GM18867 (cell line): ENCODE results near the gene RGCC.
A peak's percentile ranks its signal among the peaks of the same experiment; 100 is the strongest.

Experiments used
- ATAC-seq: cut with Tn5 transposase; IDR thresholded peaks from one replicate; pipeline ENCODE4 v1.9.1; 2021; ENCODE audit warnings: mild to moderate bottlenecking, moderate library complexity; ENCODE audit not compliant: unreplicated experiment

RGCC gene

DNA sequence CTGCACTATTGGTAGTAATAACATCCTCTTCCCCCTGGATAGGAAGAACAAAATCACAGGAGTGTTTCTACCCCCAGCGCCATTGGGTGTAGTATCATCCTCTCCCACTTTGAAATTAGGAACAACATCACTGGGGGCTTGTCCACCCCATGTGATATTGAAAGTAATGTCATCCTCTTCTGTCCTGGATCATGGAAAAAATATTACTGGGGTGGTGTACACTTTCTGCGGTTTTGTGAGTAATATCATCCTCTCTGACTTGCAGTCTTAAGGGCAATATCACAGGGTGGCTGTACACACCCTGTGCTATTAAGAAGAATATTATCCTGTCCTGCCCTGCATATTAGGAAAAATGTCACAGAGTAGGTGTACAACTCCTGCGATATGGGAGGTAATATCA lies 4.9 kb upstream of the RGCC start:
- no peak for ATAC-seq

DNA sequence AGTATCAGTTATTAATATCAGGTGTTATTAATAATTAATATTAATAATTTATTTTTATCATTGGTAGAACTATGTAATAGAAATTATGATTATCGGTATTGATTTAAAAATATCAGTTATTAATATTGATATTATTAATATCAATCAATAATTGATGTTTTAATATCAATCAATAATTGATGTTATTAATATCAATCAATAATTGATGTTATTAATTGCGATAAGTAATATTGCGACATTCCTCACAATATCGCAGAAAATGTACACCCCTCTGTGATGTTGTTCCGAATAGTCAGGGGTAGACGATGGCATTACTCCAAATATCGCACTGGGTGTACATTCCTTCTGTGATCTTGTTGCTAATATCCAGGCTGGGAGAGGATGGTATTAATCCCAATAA lies 3.7 kb upstream of the RGCC start:
- no peak for ATAC-seq

DNA sequence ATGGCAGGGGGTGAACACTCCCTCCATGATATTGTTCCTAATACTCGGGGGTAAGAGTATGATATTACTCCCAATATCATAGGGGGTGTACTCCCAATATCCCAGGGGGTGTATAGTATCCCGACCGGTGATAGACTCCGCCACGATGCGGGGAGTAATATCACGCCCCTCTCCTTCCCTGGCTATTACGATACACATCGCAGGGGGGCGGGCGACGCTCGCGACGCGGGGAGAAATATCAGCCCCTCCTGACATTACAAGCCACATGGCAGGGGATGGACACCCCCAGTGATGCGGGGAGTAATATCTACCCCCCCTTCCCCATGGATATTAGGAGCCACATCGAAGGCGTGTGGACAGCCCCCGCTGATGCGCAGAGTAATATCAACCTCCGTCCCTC lies 3.2 kb upstream of the RGCC start:
- ATAC-seq = no peak

DNA sequence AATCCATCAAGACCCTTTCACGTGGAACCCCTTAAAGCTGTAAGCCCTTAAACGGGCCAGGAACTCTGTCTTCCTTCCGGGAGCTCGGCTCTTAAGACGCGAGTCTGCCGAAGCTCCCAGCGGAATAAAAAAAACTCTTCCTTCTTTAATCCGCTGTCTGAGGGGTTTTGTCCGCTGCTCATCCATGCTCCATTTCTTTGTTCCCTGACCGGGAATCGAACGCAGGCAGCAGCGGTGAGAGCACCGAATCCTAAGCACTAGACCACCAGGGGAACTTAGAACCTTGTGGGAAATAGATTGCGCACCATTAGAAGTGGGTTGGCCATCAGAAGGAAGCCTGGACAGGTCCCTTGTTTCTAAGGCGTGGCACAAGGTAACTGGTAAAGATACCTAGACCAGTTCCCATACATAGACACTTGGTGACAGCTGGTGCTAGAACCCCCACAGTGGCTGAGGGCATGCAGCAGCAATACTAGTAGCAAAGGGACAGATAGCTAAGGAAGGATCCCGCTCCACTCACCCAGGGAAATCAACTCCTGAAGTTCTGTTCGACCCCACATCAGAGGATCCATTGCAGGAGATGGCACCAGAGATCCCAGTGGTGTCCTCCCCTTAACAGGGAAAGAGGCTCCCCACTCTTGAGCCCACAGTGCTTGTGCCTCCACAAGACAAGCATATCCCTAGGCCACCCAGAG lies 1.5 kb upstream of the RGCC start:
- no peak for ATAC-seq

DNA sequence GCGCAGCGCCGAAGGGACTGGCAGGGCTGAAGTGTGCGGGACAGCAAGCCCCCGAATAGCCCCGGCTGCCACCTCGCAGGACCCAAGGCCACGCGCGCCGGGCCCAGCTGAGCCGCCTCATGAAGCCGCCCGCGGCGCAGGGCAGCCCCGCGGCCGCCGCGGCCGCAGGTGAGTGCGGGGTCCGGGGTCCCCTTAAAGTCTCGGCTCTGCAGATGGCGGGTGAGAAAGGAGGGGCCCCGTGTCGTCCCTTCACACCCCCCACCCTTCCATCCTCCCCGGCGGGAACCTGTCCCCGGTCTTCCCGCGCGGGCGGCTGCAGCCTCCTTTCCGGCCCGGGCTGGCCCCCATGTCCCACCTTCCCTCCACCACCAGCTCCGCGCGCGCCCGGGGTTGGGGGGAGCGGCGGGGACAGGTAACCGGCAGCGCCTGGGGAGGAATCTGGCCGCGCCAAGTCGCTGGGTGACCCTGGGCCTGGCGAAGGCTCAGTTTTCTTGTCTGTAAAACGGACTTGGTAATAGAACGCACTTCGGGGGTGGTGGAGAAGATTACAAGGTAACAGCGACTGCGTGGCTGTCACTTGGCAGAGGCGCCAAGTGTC lies 338 bp downstream of the RGCC start:
- peak; percentile 19 for ATAC-seq

DNA sequence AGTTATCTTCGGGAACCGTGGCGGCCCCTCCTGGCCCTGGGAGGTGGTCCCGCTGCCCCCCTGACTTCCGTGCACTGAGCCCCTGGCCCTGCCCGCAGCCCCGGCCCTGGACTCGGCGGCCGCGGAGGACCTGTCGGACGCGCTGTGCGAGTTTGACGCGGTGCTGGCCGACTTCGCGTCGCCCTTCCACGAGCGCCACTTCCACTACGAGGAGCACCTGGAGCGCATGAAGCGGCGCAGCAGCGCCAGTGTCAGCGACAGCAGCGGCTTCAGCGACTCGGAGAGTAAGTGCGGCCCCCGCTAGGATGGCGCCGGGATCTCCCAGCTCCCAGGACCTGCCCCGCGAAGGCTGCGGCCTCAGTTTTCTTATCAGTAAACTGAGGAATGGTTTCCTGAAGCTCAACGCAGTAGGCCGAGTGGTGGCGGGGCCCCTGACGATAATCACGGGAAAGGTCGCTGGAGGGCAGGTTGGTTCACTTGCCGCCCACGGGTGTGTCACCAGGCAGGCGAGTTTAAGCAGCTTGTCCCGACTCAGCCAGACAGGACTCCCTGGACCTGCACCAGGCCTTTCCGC lies 924 bp downstream of the RGCC start:
- peak; percentile 32 for ATAC-seq

DNA sequence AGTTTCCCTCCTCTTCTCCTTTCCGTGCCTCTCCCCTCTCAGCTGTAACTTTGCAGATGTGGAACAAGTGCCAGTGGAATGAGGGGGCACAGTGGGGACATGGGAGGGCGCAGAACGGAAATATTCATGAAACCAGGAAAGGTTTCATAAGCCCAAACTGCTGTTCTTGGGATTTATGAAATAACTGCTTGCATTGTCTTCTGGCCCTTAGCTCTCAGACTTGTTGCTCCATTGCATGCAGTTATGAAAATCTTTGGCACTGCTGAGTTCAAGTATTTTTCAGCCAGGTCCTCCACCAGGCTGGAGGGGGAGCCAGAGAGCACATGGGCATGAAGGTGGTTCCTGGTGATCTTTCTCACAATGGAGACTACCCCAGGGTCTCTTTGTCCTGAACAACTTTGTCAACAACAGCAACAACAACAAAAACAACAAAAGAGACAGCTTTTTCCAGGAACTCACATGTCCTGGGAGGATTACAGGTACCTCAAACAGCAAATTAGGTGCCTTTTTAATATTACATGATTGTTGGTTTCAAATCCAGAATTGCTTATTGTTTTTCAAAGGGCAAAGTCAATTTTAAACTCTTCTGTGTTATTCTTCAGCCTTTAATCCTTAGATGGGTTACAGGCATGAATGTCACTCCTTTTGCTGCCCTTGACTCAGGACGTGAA lies 1.5 kb downstream of the RGCC start:
- no peak for ATAC-seq

DNA sequence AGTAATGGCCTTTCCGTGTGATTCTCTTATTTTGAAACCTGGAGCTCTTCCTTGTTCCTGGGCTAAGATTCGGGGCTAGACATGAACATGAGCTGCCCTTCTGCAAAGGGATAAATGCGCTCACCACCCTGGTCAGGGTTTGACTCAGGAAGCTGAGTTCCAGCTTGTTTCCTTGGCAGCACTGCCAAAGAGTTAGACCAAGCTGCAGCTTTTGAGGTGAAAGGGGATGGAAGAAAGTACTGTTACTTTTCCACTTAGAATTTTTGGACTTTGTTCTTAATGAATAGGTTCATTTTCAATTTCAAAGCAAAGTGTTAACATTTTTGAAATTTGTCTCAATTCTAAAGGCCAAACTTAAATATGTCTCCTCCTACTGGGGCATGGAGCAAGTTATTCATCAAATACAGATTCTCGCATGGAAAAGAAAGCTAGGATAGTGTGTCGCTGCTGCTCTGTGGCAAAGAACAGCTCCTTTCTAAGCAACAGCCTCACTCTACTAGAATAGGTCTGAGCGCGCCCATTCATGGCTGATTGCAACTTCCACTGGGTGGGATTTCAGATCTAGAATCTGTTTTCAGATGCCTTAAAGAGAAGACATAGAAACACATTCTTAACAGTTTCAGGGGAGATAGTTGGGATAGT lies 2.2 kb downstream of the RGCC start:
- ATAC-seq = no peak

DNA sequence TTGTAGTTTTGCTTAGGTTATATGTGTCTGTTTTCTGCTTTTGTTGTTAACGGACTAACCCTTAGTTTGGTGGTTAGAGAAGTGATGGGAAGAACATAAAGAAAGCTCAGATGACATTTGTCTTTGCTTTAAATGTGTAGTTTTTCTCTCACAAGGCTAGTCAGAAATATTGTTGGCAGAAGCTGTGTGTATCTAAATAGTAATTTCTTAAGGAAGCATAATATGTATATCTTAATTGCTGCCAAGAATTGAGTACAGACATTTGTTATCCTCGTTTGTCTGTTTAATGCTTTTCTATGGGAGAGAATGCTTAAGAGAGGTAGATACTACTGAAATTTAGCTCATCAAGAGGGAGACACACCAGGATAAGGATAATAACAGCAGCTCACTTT lies 2.7 kb downstream of the RGCC start:
- no peak for ATAC-seq

DNA sequence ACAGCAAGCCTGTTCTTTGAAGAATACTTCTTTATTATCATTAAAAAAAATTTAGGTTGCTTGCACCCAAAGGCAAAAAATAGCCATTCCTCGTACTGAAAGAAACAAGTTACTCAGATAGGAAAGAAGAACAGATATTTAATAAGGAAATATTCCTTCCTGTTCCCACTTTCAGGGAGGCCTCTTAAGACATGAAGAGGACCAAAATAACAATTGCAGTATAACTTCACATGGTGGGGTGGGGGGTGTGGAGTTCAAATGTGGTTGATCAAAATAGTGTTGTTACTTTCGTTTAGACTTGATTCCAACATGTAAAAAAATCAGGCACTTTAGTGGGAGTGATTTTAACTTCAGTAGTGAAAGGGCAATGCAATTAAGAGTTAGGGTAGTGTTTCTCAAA lies 3.6 kb downstream of the RGCC start:
- no peak for ATAC-seq

DNA sequence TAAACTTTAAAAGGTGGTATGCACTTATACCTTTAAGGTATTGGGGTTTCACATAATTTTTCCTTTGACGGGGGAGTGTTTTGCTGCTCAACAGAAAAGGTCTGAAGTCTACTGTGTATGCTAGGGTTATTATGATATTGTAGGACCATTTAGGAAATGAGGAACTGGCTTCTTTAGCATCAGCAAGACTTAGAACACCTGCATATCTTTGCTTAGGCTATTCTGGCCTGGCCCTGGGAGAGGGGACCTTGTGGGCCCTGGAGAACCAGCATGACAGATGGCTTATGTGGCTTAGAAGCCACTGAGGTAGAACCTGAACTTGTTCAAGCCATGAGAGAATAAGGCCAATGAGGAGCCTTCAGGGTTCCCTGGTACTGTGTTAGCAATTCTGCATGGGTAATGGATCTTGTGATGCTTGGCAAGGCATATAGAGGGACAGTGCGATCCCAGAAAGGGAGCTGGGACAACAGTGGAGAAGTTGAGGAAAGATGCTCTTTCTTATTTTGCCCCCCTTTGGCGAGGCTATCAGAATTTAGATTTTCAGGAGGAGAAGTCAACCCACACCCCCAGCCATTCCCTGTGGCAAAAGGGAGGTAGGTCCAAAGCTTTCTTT lies 4.3 kb downstream of the RGCC start:
- no peak for ATAC-seq

DNA sequence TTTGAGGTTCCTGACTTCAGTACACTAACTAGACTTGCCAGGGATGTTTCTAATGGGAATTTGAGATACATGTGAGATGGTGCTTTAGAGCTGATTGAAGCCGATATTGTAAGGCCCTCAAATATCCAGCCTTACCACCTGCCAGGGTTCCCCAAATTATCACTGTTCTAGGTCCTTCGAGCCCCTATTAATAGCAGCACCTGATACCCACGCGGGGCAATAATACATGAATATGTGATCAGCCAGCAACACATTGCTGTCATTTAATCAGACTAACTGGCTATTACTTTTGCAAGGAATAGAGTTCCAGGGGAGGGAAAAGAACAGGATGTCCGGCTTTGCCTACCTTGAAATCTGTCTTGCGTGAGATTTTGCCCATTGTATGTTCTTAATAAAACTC lies 5.1 kb downstream of the RGCC start:
- ATAC-seq = no peak

DNA sequence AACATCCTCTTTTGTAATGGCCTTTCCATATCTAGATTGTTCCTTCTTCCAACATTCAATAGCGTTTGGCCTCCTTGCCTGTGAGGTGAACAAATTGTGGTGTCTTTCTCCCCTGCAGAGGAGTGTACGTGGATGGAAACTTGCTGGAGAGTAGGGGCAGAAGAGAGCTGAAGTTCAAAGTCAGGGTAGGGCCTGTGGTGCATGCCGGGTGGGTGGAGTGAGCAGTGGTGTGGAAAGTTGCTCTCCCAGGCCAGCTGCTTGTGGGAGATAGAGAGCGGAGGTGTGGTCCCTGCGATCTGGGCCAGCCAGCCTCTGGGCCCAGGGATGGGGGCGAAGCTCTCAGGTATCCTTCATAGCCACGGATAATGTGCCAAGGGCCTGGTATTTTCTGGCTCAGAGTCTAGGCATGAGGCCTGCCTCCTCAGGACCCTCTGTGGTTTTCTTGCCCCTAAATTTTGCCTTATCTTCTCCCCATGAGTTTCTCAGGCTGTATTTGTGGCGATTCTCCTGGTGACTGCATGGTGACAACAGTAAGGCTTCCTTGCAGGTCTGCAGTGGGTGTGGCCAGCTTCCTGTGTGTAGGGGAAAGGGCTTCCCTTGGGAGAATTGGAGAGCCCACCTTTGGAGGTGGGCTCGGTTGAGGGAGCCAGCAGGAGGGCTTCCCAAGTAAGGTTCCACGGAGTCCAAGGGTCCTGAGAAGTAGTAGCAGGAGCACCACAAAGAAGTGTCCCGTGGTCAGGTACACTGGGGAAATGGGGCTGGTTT lies 6.7 kb downstream of the RGCC start:
- peak; percentile 38 for ATAC-seq

DNA sequence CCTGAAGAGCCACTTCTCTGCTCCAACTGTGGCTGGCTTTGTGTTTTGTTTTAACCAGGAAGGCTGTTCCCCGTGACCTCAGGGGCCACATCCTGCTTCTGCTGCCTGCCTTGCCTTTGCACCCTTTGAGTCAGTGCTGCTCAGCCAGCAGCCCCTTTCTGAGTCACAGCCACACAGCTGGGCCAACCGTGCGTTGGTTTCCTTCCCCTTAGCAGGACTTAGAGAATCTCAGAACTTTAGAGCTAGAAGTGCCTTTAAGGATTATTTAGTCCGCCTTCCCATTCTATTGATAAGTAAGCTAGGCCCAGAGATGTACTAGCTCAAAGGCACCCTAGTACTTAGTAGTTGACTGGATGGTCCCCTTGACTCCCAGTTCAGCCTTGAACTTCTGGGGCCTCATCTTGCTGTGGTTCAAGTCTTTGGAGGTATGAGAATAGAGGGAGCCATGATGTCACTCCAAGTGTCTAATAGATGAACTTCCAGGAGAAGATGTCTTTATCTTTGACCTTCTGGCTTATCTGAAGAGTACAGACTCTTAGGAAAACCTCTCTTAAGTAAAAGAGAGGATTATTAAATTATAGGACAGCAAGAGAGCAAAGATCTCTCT lies 8.0 kb downstream of the RGCC start:
- peak; percentile 93 for ATAC-seq

DNA sequence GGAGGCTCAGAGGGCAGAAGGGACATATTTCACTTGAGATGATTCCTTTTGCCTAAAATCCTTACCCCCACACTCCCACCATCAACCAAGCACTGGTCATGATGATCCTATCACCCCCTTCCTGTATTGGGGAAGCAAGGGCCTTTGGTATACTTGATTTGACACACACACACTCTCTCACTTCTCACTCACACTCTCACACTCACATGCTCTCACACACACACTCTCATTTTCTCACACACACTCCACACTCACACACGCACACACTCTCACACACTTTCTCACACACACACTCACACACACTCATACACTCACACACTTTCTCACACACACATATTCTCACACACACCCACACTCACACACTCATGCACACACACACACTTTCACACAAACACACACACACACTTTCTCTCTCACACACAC lies 8.6 kb downstream of the RGCC start:
- ATAC-seq = no peak

DNA sequence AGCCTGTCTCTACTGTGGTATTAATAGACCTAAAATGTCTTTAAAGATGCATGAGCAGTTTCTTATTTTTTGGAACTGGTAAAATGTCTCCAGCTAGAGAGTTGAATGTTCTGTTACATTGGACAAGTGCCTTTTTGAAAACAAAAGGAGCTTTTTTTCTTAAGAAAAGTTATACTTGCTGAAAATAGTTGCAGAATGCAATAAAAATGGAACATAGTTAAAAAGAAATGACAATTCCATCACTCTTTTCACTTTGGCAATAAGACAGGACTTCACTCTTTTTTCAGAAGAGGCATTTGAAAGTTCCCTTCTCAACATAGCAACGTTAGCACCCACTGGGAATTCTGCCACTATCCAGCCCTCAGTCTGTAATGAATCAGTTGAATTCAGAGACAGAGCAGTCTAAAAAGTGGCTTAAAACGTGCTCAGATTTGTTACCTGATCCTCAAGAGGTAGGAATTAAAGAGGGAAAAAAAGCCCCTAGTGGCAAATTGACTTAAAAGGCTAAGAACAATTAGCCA lies 10.1 kb downstream of the RGCC start:
- ATAC-seq = no peak

DNA sequence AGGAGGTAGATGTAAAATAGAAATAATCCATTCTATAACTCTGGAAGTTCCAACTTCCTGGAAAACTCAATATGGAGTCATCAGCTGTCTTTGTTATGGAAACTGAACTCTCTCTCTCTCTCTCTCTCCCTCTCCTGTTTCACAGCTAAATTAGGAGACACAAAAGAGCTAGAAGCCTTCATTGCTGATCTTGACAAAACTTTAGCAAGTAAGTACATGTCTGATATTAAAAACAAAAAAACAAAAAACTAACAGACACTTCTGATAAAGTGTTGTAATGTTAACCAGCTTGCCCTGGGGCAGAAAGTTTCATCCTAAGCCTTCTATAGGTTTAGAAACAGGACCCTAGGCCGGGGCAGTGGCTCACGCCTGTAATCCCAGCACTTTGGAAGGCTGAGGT lies 11.3 kb downstream of the RGCC start:
- ATAC-seq = no peak

DNA sequence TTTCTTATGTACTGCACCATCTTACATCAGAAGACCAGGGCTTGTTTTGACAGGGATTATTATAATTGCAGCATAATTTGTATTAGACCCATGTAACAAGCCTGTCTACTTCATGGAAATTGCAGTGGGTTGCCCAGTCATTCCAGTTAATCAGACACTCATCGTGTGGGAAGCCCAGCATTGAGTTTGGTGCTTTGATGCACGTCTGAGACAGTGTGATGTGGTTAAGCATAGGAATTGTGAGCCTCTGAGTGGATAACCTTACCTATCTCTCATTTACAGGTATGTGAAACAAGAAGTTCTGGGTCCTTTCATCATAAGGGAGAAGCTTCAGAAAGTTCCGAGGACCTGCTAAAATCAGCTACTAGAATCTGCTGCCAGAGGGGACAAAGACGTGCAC lies 12.8 kb downstream of the RGCC start:
- no peak for ATAC-seq

DNA sequence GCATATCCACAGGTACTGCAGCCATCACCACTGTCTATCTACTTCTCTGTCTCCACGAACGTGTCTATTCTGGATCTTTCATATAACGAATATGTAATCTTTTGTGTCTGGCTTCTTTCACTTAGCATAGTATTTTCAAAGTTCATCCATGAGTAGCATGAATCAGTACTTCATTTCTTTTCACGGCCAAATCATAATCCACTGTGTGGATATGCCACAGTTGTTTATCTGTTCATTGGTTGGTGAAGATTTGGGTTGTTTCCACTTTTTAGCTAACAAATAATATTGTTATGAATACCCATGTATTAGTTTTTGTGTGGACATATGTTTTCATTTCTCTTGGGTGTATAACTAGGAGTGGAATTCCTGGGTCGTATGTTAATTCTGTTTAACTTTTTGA lies 14.4 kb downstream of the RGCC start:
- ATAC-seq = no peak

DNA sequence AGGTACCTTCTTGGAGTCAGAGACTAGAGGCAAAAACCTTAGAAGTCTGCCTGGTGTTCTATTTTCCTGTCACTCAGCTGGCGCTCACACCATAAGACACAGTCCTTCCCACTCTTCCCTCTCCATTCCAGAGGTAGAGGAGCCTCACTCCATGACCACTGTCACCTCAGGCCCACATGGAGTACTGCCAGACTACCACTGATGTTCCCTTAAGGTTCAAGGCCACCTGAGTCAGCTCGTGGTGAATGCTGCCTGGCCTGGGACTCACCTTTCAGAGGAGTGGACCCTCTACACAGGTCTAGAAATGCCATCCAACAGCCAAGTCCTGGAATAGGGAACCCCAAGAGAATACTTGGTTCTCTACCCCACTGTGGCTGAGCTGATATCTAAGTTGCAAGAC lies 29.9 kb downstream of the RGCC start:
- ATAC-seq = no peak
